ENCODE results near the gene MDM2. TPM values are rescaled to one million over a fixed set of nuclear protein-coding genes. Genes with fewer than 3 reads are reported as not detected.

The MDM2 gene
- total and polyA plus RNA-seq, 2 donors (not counting 1 experiment from before 2014, with no cell fraction given) = 46.6 to 240 TPM

- Histone ChIP-seq H3K4me3 (replicated peaks in 1 of 4; ENCODE audit: control extremely low read depth in 1 of 4, insufficient read depth in 1 of 4, low read depth in 3 of 4, low read length in 4 of 4) (no peak overlapping the region), H3K9ac (ENCODE audit: insufficient read depth, low read length) (no peak overlapping the region), H3K79me2 (ENCODE audit: control insufficient read depth, insufficient read depth, low read length) (no peaks in the 10 kb centered on the region), H3K27ac (ENCODE audit: insufficient read depth, low read length) (no peak overlapping the region), H3K4me1 (ENCODE audit: control insufficient read depth, extremely low read depth, insufficient read depth, low read length) (no peaks in the 10 kb centered on the region), H3K4me2 (ENCODE audit: extremely low read depth, insufficient read depth, low read length) (no peak overlapping the region), H3K27me3 (ENCODE audit: control insufficient read depth, insufficient read depth, low read length) (no peaks in the 10 kb centered on the region), H3K9me3 (ENCODE audit: control insufficient read depth, insufficient read depth, low read depth, low read length) (no peaks in the 10 kb centered on the region), H3K36me3 (ENCODE audit: control insufficient read depth, insufficient read depth, low read length) (no peaks in the 10 kb centered on the region), H2AFZ (ENCODE audit: low read length) (no peak overlapping the region), H4K20me1 (ENCODE audit: control insufficient read depth, extremely low read depth, insufficient read depth, low read length) (no peaks in the 10 kb centered on the region)
- no peak for TF ChIP-seq EZH2 (IDR thresholded peaks at IDR 0.05; ENCODE audit: low read length, missing control alignments)
- TF ChIP-seq CTCF (conservative IDR thresholded peaks at IDR 0.05 in 1 of 2, IDR thresholded peaks at IDR 0.05 in 1 of 2; ENCODE audit: low read depth in 1 of 2, low read length in 2 of 2) = no peak
- no peak for DNase-seq (ENCODE audit: low read depth in 2 of 2)
Observed at GRCh38 chr12:68856510-68856909, 48.5 kb downstream of the MDM2 start.

GRCh38 chr12:68861890-68862289, 53.9 kb downstream of the MDM2 start:
- H4K20me1 ChIP-seq (ENCODE audit: control insufficient read depth, extremely low read depth, insufficient read depth, low read length) = no peaks in the 10 kb centered on the region
- no peaks in the 10 kb centered on the region for H3K27me3 ChIP-seq (ENCODE audit: control insufficient read depth, insufficient read depth, low read length)
- TF ChIP-seq CTCF (conservative IDR thresholded peaks at IDR 0.05 in 1 of 2, IDR thresholded peaks at IDR 0.05 in 1 of 2; ENCODE audit: low read depth in 1 of 2, low read length in 2 of 2) (no peak), EZH2 (IDR thresholded peaks at IDR 0.05; ENCODE audit: low read length, missing control alignments) (no peak)
- H3K4me2 ChIP-seq (ENCODE audit: extremely low read depth, insufficient read depth, low read length) = no peak overlapping the region
- H2AFZ ChIP-seq (ENCODE audit: low read length) = no peak overlapping the region
- H3K36me3 ChIP-seq (ENCODE audit: control insufficient read depth, insufficient read depth, low read length) = no peaks in the 10 kb centered on the region
- no peaks in the 10 kb centered on the region for H3K79me2 ChIP-seq (ENCODE audit: control insufficient read depth, insufficient read depth, low read length)
- H3K9me3 ChIP-seq (ENCODE audit: control insufficient read depth, insufficient read depth, low read depth, low read length) = no peaks in the 10 kb centered on the region
- no peak overlapping the region for H3K4me3 ChIP-seq (replicated peaks in 1 of 4; ENCODE audit: control extremely low read depth in 1 of 4, insufficient read depth in 1 of 4, low read depth in 3 of 4, low read length in 4 of 4)
- no peak overlapping the region for H3K9ac ChIP-seq (ENCODE audit: insufficient read depth, low read length)
- no peak overlapping the region for H3K27ac ChIP-seq (ENCODE audit: insufficient read depth, low read length)
- no peaks in the 10 kb centered on the region for H3K4me1 ChIP-seq (ENCODE audit: control insufficient read depth, extremely low read depth, insufficient read depth, low read length)
- no peak for DNase-seq (ENCODE audit: low read depth in 2 of 2)

- H3K4me3 ChIP-seq (replicated peaks in 1 of 4; ENCODE audit: control extremely low read depth in 1 of 4, insufficient read depth in 1 of 4, low read depth in 3 of 4, low read length in 4 of 4) = no peak overlapping the region
- no peak for DNase-seq (ENCODE audit: low read depth in 2 of 2)
- H4K20me1 ChIP-seq (ENCODE audit: control insufficient read depth, extremely low read depth, insufficient read depth, low read length) = no peaks in the 10 kb centered on the region
- peak overlapping the region; percentile 37 for H2AFZ ChIP-seq (ENCODE audit: low read length)
- no peaks in the 10 kb centered on the region for H3K79me2 ChIP-seq (ENCODE audit: control insufficient read depth, insufficient read depth, low read length)
- H3K27me3 ChIP-seq (ENCODE audit: control insufficient read depth, insufficient read depth, low read length) = no peaks in the 10 kb centered on the region
- H3K9me3 ChIP-seq (ENCODE audit: control insufficient read depth, insufficient read depth, low read depth, low read length) = no peaks in the 10 kb centered on the region
- no peak overlapping the region for H3K9ac ChIP-seq (ENCODE audit: insufficient read depth, low read length)
- no peaks in the 10 kb centered on the region for H3K4me1 ChIP-seq (ENCODE audit: control insufficient read depth, extremely low read depth, insufficient read depth, low read length)
- TF ChIP-seq CTCF (conservative IDR thresholded peaks at IDR 0.05 in 1 of 2, IDR thresholded peaks at IDR 0.05 in 1 of 2; ENCODE audit: low read depth in 1 of 2, low read length in 2 of 2) (no peak), EZH2 (IDR thresholded peaks at IDR 0.05; ENCODE audit: low read length, missing control alignments) (no peak)
- no peak overlapping the region for H3K27ac ChIP-seq (ENCODE audit: insufficient read depth, low read length)
- no peaks in the 10 kb centered on the region for H3K36me3 ChIP-seq (ENCODE audit: control insufficient read depth, insufficient read depth, low read length)
- H3K4me2 ChIP-seq (ENCODE audit: extremely low read depth, insufficient read depth, low read length) = peak overlapping the region; percentile 46
Observed at GRCh38 chr12:68863109-68863770, 55.3 kb downstream of the MDM2 start.
